HuH-7 (cell line): ENCODE measurements around the gene EVPL.
"Not testable (repeated sequence)": the region's sequence is repeated elsewhere in the genome, so short reads cannot be mapped to it uniquely, and the experiment has no call there.

Experiments used
- DNase-seq: peaks from one replicate; pipeline ENCODE4 v3.0.0; 2011; ENCODE audit warnings: low spot score

The EVPL gene

GRCh38 chr17:76048025-76048605 is 21.0 kb upstream of the EVPL start:
- DNase-seq = no peak

DNA sequence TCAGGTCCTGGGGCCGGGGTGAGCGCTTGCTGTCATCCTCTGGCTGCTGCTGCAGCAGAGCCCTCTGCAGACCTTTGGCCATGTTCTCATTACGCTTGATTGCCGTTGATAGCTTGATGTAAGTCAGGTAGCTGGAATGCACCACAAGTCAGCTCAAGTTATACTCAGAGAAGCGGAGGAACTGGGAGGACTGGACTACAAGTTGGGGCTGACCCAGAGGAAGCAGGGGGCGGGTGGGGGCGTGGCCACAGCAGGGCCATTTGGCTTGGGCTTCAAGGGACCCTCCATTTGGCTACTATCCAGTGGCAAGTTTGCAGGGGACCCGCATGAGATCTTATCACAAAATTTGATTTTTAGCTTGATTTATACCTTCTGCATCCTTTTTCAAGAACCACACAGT is 19.0 kb upstream of the EVPL start:
- DNase-seq = no peak

DNA sequence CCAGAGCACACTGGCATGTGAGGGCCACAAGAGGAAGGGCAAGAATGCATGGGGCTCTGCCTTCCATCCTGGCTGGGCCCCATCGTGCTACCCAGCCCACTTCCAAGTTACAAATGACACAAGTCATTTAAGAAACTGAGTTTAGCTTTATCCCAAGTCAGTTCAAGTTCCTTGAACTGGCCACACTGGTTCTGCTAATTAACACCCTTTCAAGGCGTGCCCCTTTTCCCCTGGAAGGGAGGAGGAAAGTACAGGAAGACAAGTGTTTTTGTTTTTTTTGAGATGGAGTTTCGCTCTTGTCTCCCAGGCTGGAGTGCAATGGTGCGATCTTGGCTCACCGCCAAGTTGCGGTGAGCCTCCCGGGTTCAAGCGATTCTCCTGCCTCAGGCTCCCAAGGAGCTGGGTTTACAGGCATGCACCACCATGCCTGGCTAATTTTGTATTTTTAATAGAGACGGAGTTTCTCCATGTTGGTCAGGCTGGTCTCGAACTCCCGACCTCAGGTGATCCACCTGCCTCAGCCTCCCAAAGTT is 17.4 kb upstream of the EVPL start:
- not testable (repeated sequence) for DNase-seq

GRCh38 chr17:76042868-76043267 is 15.8 kb upstream of the EVPL start:
- DNase-seq = not testable (repeated sequence)

DNA sequence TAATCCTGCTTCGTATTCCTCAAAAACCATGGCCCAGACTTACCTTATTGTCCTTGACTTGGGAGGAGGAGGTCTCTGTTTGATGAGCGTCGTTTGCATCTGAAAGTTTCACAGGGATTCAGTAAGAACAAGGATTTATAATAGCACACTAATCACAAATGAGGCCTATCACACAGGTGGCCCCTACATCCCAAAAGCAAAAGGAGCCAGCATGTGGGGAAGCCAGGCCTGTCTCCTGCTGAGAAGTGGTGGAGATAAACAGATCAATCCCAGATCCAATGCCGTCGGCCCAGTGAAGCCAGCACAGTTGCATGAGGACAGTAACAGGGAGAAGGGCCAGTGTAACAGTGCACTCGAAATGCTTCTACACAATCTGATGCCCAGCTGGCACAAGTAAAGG is 13.3 kb upstream of the EVPL start:
- no peak for DNase-seq

- DNase-seq = no peak
These were observed 12.0 kb upstream of the EVPL start for GRCh38 chr17:76039121-76039520.

DNA sequence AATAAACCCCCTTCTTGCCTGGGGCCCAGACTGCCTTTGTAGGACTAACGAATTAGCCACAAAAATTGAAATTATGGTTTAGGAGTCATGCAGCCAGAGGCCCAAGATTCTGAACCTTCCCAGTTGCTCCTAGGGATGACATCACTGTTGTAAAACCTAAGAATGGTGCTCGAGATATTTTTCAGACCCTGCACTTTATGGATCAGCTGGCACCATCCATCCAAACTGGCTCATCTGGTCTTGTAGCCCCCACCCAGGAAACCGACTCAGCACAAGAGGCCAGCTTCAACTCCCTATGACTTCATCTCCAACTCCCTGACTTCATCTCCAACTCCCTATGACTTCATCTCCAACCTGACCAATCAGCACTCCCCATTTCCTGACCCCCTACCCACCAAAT is 10.9 kb upstream of the EVPL start:
- DNase-seq = no peak

- no peak for DNase-seq
These were observed 9.6 kb upstream of the EVPL start for GRCh38 chr17:76036497-76037261.

DNA sequence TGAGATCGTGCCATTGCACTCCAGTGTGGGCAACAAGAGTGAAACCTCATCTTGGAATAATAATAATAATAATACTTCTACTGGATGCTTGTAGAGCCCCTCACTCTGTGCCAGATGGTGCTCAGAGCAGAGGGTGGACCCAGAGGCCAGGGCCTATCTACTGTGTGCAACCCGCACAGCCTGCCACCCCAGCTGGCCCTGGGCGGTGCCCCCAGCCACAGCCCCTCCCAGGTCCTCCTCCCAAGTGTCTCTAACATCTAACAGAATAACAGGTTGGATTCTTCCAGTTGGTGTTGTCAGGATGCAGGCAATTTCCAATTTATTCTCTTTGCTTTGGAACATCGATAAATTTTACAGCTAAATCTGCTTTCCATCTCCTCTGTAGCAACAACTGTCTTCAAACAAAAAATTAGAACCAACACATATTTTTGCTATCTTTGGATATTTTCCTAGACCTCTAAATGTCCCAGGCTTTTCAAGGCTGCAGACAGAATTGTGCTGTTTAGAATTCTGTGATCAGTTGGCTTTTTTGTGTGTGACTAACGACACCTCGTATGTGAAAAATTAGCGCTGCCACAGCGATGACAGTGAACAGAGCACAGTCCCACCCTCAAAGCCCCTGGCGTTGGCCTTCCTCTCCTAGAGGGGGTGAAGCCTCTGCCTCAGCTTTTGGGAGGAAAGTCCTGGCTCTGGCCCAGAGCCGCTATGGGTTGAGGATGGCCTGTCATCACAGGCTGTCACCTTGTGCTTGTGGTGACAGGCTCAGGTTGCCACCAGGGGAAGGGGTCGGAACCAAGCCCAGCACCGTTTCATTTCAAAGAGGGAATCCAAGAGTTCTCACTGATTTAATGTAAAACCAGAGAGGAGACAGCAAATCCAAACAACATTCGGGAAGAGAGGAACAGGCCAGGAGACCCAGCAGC is 7.6 kb upstream of the EVPL start:
- no peak for DNase-seq

DNA sequence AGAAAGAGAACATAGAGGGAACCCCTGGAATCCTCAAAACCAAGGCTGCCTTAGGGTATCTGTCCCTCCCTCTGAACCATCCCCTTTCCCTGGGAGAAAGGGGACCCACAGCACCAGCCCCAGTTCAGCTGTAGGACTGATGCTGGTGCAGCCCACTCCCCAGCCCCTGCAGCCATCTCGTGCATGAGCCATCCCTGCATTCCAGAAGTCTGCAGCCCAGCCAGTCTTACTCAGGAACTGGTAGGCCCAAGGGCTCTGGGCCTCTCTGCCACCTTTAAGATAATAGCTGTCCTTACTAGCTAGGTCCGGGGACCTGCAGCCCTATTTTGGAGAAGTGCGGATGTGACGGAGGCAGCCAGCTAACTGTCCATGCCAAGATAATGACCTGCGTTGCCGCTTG is 6.0 kb upstream of the EVPL start:
- DNase-seq = no peak

GRCh38 chr17:76032780-76033108 is 5.6 kb upstream of the EVPL start:
- no peak for DNase-seq

GRCh38 chr17:76032073-76032779 is 5.1 kb upstream of the EVPL start:
- no peak for DNase-seq

DNA sequence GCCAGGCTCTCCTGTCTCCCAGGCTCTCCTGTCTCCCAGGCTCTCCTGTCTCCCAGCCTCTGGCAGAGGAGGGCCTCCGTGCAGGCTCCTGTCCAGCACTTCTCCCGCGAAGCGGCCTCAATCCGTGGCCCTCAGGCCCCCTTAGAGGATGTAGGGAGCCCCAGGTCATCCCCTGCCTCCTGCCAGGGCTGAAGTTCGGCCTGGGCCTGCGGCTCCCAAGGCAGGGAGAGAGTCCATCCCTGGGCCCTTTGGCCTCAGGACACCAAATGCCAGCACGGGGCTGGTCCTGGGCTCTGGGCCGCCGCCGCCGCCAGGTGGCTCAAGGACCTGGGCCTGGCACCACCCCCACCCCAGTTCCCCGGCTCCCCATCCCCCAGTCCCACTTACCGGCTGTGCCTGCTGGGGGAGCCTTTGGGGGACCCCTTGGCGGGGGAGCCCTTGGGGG is 370 bp downstream of the EVPL start:
- no peak for DNase-seq

GRCh38 chr17:76025294-76025693 is 1.8 kb downstream of the EVPL start:
- DNase-seq = no peak

DNA sequence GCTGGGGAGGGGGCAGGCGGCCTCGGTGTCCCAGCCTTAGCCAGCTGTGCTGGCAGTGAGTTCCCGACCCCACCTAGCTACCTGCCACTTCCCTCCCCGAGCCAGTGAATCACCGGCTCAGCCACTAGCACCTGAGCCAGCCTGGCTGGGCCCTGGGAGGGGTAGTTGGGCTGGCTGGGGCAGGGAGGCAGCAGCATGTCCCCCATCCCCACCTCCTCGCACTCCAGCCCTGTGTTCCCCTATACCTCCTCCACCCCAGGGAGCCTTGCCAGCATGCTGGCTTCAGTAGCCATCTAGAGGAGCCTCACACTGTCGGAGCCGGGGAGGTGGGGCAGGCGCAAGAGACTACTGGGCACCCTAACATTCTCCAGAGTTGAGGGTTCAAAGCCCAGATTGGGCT is 2.8 kb downstream of the EVPL start:
- no peak for DNase-seq

DNA sequence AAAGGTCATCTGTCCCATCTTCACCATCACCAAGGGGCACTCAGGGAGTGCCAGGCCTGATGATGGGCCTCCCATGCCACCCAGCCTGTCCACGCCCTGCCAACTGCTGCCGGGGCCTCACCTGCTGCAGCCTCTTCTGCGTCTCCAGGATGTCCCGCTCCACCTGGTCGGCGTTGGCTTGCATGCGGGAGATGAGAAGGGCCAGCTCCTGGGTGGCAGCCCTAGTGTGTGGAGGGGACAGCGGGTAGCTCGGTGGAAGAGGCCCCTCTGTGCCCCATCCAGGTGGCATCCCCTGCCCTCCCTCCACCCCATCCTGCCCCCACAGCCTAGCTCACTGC is 3.2 kb downstream of the EVPL start:
- DNase-seq = no peak

GRCh38 chr17:76022973-76023899 is 3.9 kb downstream of the EVPL start:
- no peak for DNase-seq

DNA sequence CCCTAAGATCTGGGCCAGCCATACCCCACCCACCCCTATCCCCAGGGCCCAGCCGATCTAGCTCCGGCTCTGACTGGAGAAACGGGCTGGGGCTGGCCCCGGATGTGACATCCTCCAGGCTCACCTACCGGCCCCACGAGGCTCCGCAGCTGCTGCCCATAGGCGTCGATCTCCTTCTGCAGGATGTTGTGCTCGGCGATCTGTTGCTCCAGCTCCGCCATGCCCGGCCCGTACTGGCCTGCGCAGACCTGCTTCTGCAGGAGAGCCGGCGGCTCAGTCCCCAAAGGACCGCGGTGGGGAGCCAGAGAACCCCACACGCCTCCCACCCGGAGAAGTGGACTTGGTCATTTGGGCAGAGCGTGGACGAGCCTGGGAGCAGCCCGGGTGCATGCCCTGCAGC is 4.8 kb downstream of the EVPL start:
- no peak for DNase-seq

- DNase-seq = no peak
These were observed 7.2 kb downstream of the EVPL start for GRCh38 chr17:76019833-76020467.

DNA sequence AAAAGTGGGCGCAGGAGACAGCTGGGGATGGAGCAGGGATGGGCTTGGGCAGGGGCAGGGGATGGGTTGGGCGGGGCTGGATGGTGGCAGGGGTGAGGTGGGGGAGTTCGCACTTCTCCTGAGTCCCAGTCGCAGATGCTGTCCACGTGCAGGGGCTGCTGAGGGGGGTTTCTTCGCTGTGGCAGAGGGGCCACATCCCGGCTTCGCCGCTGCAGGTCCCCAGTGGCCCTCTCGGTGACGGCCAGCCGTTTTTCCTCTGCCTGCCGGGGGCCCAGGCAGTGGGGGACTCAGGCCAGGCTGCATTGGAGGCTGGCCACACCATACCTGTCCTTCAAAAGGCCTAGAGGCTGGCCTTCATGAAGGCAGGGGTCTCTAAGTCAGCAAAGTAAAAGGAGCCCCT is 8.3 kb downstream of the EVPL start:
- DNase-seq = no peak

DNA sequence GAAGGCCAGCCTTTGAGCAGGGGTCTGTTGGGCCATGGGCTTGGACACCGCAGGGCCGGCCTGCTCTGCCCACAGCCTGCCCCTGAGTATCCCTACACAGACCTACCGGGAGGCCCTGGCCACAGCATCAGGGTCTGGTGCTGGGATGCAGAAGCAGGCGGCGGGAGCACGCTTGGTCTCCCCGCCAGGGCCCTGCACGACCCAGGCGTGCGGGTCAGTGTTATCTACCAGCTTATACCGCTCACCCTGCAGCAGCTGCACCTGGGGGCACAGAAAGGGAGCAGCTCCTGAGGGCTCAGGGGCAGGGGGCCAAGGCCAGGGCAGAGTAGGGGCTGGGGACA is 8.8 kb downstream of the EVPL start:
- no peak for DNase-seq
